ENCODE results near the gene ZNF175. TPM values are rescaled to one million over a fixed set of nuclear protein-coding genes. Genes with fewer than 3 reads are reported as not detected.

The ZNF175 gene
- 6.2 and 7.6 TPM in 2 replicates for total RNA-seq

DNA sequence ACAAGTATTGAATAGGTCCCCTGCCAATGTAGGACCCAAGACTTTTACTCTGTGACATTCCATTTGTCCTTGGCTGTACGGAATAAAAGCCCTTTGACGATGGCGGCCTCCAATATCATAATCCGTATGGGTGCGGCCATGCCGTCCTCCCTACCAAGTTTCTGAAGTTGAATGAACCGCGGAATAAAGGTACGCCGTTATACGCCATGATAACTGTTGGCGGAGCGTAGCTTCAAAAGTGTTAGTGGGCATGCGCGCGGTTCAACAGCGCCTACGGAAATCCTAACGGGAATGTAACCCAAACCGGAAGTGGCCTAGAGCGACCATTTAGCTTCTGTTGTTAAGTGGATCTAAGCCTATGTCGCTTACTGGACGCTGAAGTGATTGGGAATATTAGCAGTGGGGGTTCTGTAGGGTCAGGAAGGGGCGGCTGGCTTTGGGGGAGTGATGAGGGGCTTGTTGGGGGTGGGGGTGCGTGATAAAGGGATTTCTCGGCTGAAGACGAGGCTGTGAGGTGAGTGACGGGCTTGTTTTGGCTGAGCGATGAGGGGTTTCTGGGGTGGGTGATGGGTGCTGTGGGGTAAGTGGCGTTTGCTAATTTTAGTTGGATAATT lies at the start of gene ZNF175:
TSS of gene ZNF175 (plus strand) at position 322 of the 614 bp plus-strand sequence. CDS start 2,047 bp downstream, outside the sequence.
- Histone ChIP-seq H3K9me3 (ENCODE audit: low read depth, low read length) (no peaks in the 10 kb centered on the region), H3K4me2 (ENCODE audit: insufficient read depth, low read length) (peak within 1 kb of the TSS; percentile 95), H3K4me3 (ENCODE audit: insufficient read depth, low read length) (peak within 1 kb of the TSS; percentile 76), H3K36me3 (ENCODE audit: insufficient read depth, low read length) (peaks cover 14% of the 10 kb centered on the region), H4K20me1 (ENCODE audit: insufficient read depth, low read length) (peaks cover 6% of the 10 kb centered on the region), H3K79me2 (ENCODE audit: insufficient read depth, low read length) (peaks cover 33% of the 10 kb centered on the region), H2AFZ (ENCODE audit: low read length) (peak within 1 kb of the TSS; percentile 83), H3K4me1 (ENCODE audit: insufficient read depth, low read length) (peaks cover 24% of the 10 kb centered on the region), H3K27ac (ENCODE audit: low read depth, low read length) (peak within 1 kb of the TSS; percentile 92), H3K27me3 (ENCODE audit: insufficient read depth, low read length) (peaks cover 2% of the 10 kb centered on the region)
- peak; percentile 79 for DNase-seq (ENCODE audit: insufficient read length, low spot score, missing footprints)
- no peak for TF ChIP-seq CTCF (IDR thresholded peaks at IDR 0.05; ENCODE audit: extremely low read depth, low read depth, low read length)

GRCh38 chr19:51521357-51521756 lies 49.7 kb upstream of the ZNF175 start:
- H3K79me2 ChIP-seq (ENCODE audit: insufficient read depth, low read length), result no peaks in the 10 kb centered on the region
- no peaks in the 10 kb centered on the region for H3K27me3 ChIP-seq (ENCODE audit: insufficient read depth, low read length)
- no peaks in the 10 kb centered on the region for H3K9me3 ChIP-seq (ENCODE audit: low read depth, low read length)
- no peak overlapping the region for H2AFZ ChIP-seq (ENCODE audit: low read length)
- no peaks in the 10 kb centered on the region for H3K4me1 ChIP-seq (ENCODE audit: insufficient read depth, low read length)
- H4K20me1 ChIP-seq (ENCODE audit: insufficient read depth, low read length), result no peaks in the 10 kb centered on the region
- H3K27ac ChIP-seq (ENCODE audit: low read depth, low read length), result no peak overlapping the region
- no peak for TF ChIP-seq CTCF (IDR thresholded peaks at IDR 0.05; ENCODE audit: extremely low read depth, low read depth, low read length)
- no peak overlapping the region for H3K4me3 ChIP-seq (ENCODE audit: insufficient read depth, low read length)
- no peak for DNase-seq (ENCODE audit: insufficient read length, low spot score, missing footprints)
- no peaks in the 10 kb centered on the region for H3K36me3 ChIP-seq (ENCODE audit: insufficient read depth, low read length)
- H3K4me2 ChIP-seq (ENCODE audit: insufficient read depth, low read length), result no peak overlapping the region

DNA sequence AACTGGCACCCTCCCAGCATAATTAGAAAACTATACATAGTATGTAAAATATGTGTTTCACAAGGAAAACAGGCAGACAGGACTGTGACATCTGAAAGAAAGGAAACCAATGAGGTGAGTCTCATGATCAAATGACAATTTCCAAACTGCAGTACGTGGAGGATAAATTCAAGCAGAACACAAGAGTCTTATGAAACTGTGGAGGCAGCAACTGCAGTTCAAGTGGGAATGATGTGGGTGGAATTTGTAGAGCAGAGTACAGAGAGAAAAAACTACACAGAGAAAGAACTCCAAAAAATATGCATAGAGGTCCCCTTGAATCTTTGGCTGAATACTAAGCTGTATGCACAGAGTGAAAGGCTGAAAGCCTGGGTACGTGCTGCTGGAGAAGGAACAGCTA lies 49.3 kb upstream of the ZNF175 start:
- Histone ChIP-seq H3K4me1 (ENCODE audit: insufficient read depth, low read length) (no peaks in the 10 kb centered on the region), H3K79me2 (ENCODE audit: insufficient read depth, low read length) (no peaks in the 10 kb centered on the region), H3K27me3 (ENCODE audit: insufficient read depth, low read length) (no peaks in the 10 kb centered on the region), H3K9me3 (ENCODE audit: low read depth, low read length) (no peaks in the 10 kb centered on the region), H3K36me3 (ENCODE audit: insufficient read depth, low read length) (no peaks in the 10 kb centered on the region), H2AFZ (ENCODE audit: low read length) (no peak overlapping the region), H3K4me3 (ENCODE audit: insufficient read depth, low read length) (no peak overlapping the region), H3K27ac (ENCODE audit: low read depth, low read length) (no peak overlapping the region), H3K4me2 (ENCODE audit: insufficient read depth, low read length) (no peak overlapping the region), H4K20me1 (ENCODE audit: insufficient read depth, low read length) (no peaks in the 10 kb centered on the region)
- no peak for TF ChIP-seq CTCF (IDR thresholded peaks at IDR 0.05; ENCODE audit: extremely low read depth, low read depth, low read length)
- no peak for DNase-seq (ENCODE audit: insufficient read length, low spot score, missing footprints)

DNA sequence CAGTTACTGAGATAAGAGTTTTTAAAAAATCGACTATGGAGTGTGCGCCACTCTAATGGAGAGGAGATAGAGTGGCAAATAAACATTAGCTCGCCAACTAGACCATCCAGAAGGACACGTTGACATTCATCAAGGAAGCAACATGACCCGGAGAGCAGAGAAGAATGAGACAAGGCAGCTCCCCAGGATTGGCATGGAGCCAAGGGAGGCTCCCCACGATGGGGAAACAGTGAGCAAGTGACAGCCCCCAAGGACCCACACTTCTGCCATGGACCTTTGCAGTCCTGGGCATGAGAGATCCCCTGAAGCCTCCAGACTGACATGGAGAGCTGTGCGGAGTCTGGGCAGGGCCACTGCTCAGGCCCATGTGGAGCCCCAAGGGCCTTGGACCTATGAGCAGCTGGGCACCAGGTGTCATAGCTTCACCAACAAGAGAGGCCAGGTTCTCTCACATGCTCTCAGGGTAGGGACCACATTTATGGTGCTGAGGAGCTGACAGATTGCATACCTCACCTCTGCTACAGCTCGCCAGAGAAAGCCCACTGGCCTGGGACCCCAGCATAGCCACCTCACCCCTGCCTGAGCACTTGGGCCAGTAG lies 46.3 kb upstream of the ZNF175 start:
- H2AFZ ChIP-seq (ENCODE audit: low read length), result no peak overlapping the region
- no peaks in the 10 kb centered on the region for H3K36me3 ChIP-seq (ENCODE audit: insufficient read depth, low read length)
- H3K4me3 ChIP-seq (ENCODE audit: insufficient read depth, low read length), result no peak overlapping the region
- H3K4me2 ChIP-seq (ENCODE audit: insufficient read depth, low read length), result no peak overlapping the region
- H3K4me1 ChIP-seq (ENCODE audit: insufficient read depth, low read length), result no peaks in the 10 kb centered on the region
- no peak overlapping the region for H3K27ac ChIP-seq (ENCODE audit: low read depth, low read length)
- no peak for TF ChIP-seq CTCF (IDR thresholded peaks at IDR 0.05; ENCODE audit: extremely low read depth, low read depth, low read length)
- H3K9me3 ChIP-seq (ENCODE audit: low read depth, low read length), result no peaks in the 10 kb centered on the region
- peak; percentile 1 for DNase-seq (ENCODE audit: insufficient read length, low spot score, missing footprints)
- no peaks in the 10 kb centered on the region for H3K27me3 ChIP-seq (ENCODE audit: insufficient read depth, low read length)
- H3K79me2 ChIP-seq (ENCODE audit: insufficient read depth, low read length), result no peaks in the 10 kb centered on the region
- H4K20me1 ChIP-seq (ENCODE audit: insufficient read depth, low read length), result no peaks in the 10 kb centered on the region

Data from osteoblast (primary cell).